T-cell (primary cell): ENCODE results near the gene NIPAL3. TPM values are rescaled to one million over a fixed set of nuclear protein-coding genes. Genes with fewer than 3 reads are reported as not detected.
A peak's percentile ranks its signal among the peaks of the same experiment; 100 is the strongest.

Source experiments
- ATAC-seq, 4 experiments: fragments of 200-7000 bp in 3 of 4; fragments of 150-1000 bp in 1 of 4; cut with Tn5 transposase; replicated peaks in 1 of 4; 1 replicate in 3 of 4; 2 replicates in 1 of 4; pipeline ENCODE4 v1.10.0; 2021; ENCODE audit warnings: moderate library complexity in 3 of 4, mild to moderate bottlenecking in 2 of 4, moderate number of reproducible peaks in 1 of 4
- CTCF ChIA-PET, 2 donors: fragments of 300-600 bp; sonication (Branson Sonifier 250); formaldehyde crosslinking; loops; one replicate each; lab custom pipeline; 2022; ENCODE audit warnings: antibody characterized with exemption in 2 of 2; lab: Charles Lee
- POLR2A ChIA-PET, 2 donors: fragments of 300-600 bp; sonication (Branson Sonifier 250); formaldehyde crosslinking; loops; one replicate each; lab custom pipeline; 2022; ENCODE audit warnings: antibody characterized with exemption in 2 of 2; lab: Charles Lee
- DNase-seq, 35 experiments: peaks; one replicate each; pipeline versions ENCODE4 v3.0.0 to v3.0.0-alpha.2; 2013 to 2023
- H3K27ac ChIP-seq: one replicate; pipeline ENCODE4 v1.5.1; 2013; ENCODE audit warnings: low read length
- H3K27me3 ChIP-seq, 2 experiments: replicated peaks in 1 of 2; 1 replicate in 1 of 2; 2 replicates in 1 of 2; pipeline versions ENCODE4 v1.6.1 to v1.7.0; 2013; ENCODE audit warnings: low read length in 1 of 2, mixed read lengths in 1 of 2; ENCODE audit not compliant: control insufficient read depth in 2 of 2, insufficient read depth in 2 of 2; ENCODE audit errors: extremely low read depth in 1 of 2
- H3K36me3 ChIP-seq, 2 donors: 1 replicate in 1 of 2; 2 replicates in 1 of 2; pipeline versions ENCODE4 v1.6.1 to v1.7.0; 2013; ENCODE audit warnings: low read length in 1 of 2; ENCODE audit not compliant: control insufficient read depth in 2 of 2, insufficient read depth in 1 of 2; ENCODE audit errors: extremely low read depth in 1 of 2
- H3K4me1 ChIP-seq, 2 experiments: 1 replicate in 1 of 2; 2 replicates in 1 of 2; pipeline versions ENCODE4 v1.6.1 to v1.7.0; 2013; ENCODE audit warnings: low read length in 2 of 2, mixed read lengths in 1 of 2; ENCODE audit not compliant: insufficient read depth in 2 of 2, control insufficient read depth in 1 of 2; ENCODE audit errors: extremely low read depth in 1 of 2
- H3K4me3 ChIP-seq, 2 donors: 1 replicate in 1 of 2; 2 replicates in 1 of 2; pipeline versions ENCODE4 v1.5.1 to v1.7.0; 2013; ENCODE audit warnings: mild to moderate bottlenecking in 2 of 2, low read length in 1 of 2, moderate library complexity in 1 of 2; ENCODE audit not compliant: control insufficient read depth in 1 of 2; ENCODE audit errors: extremely low read depth in 1 of 2
- H3K9me3 ChIP-seq: 2 replicates; pipeline ENCODE4 v1.7.0; 2013
- H3K27ac Mint-ChIP-seq, 2 donors: one replicate each; pipeline ENCODE4 v1.8.0; 2020 to 2021; ENCODE audit warnings: mild to moderate bottlenecking in 2 of 2, mixed read lengths in 2 of 2
- H3K27me3 Mint-ChIP-seq, 2 donors: one replicate each; pipeline ENCODE4 v1.8.0; 2021 to 2022; ENCODE audit warnings: mixed read lengths in 2 of 2
- H3K36me3 Mint-ChIP-seq: one replicate; pipeline ENCODE4 v1.8.0; 2021; ENCODE audit warnings: mixed read lengths
- H3K4me1 Mint-ChIP-seq, 3 donors: one replicate each; pipeline ENCODE4 v1.8.0; 2020 to 2022; ENCODE audit warnings: mixed read lengths in 3 of 3, mild to moderate bottlenecking in 1 of 3
- H3K4me3 Mint-ChIP-seq, 3 donors: one replicate each; pipeline ENCODE4 v1.8.0; 2020 to 2022; ENCODE audit warnings: mild to moderate bottlenecking in 3 of 3, mixed read lengths in 3 of 3, moderate library complexity in 3 of 3
- H3K9me3 Mint-ChIP-seq, 3 donors: one replicate each; pipeline ENCODE4 v1.8.0; 2020 to 2022; ENCODE audit warnings: mixed read lengths in 3 of 3
- whole genome bisulfite sequencing: methylation state at CpG from one replicate; pipeline ENCODE4 v1.1.5; 2013; ENCODE audit warnings: missing lambda C conversion rate; ENCODE audit not compliant: insufficient coverage; 5-methylcytosine and 5-hydroxymethylcytosine counted together
- total RNA-seq, 35 experiments: library from RNA in 6 of 35; stranded (reverse) in 6 of 35; fragments of 120-200 nt in 1 of 35; gene quantifications; one replicate each; pipeline versions ENCODE4 v1.2.1 to v1.2.4 and lab custom pipeline; 2013 to 2026

NIPAL3 gene
- total RNA-seq, 5 donors from 2014 or later (not counting 1 experiment from before 2014, with no cell fraction given) = 49.0 to 71.4 (median 59.7) TPM

- DNase-seq (peak in 1 of 35 experiments; percentile 27), ATAC-seq (peak in 3 of 4 experiments; percentile 42 to 60 (median 48))
- POLR2A ChIA-PET = interaction anchor here (0.9 to 1.1 kb wide), 2 partner anchors 194 to 969 kb away, joined by 3 read pairs; no protein-coding TSS in a partner anchor
- H3K4me3 Mint-ChIP-seq = peak overlapping the region in 1 of 3 donors; percentile 83
- H3K27me3 Mint-ChIP-seq = no peaks in the 10 kb centered on the region
- 56% methylated on average over 2 of the region's 4 CpGs for WGBS
- no peaks in the 10 kb centered on the region for H3K9me3 Mint-ChIP-seq
- CTCF ChIA-PET = interaction anchor here (0.6 to 5.0 kb wide), 27 partner anchors 11 to 529 kb away, joined by 3 to 196 read pairs (median 6); partner anchors contain the start of genes NIPAL3 (in 1 of the 2) and STPG1 (in 1 of the 2)
- peaks cover 29 to 36% (median 30%) of the 10 kb centered on the region in 3 donors for H3K4me1 Mint-ChIP-seq
- Histone ChIP-seq H3K9me3 (no peaks in the 10 kb centered on the region), H3K4me1 (peaks cover 11 to 22% of the 10 kb centered on the region in 2 experiments), H3K4me3 (no peak overlapping the region), H3K36me3 (no peaks in the 10 kb centered on the region), H3K27ac (peak overlapping the region; percentile 93), H3K27me3 (no peaks in the 10 kb centered on the region)
- peaks cover 4% of the 10 kb centered on the region for H3K36me3 Mint-ChIP-seq
- peak overlapping the region; percentile 96 to 98 for H3K27ac Mint-ChIP-seq
Measured at GRCh38 chr1:24392982-24393650, 22.5 kb upstream of the NIPAL3 start.

- Histone ChIP-seq H3K9me3 (no peaks in the 10 kb centered on the region), H3K36me3 (no peaks in the 10 kb centered on the region), H3K27me3 (no peaks in the 10 kb centered on the region), H3K4me1 (peaks cover 11 to 22% of the 10 kb centered on the region in 2 experiments), H3K4me3 (no peak overlapping the region), H3K27ac (peak overlapping the region; percentile 93)
- Mint-ChIP-seq H3K4me1 (peaks cover 29 to 36% (median 30%) of the 10 kb centered on the region in 3 donors), H3K27me3 (no peaks in the 10 kb centered on the region), H3K36me3 (peaks cover 4% of the 10 kb centered on the region), H3K27ac (peak overlapping the region; percentile 96 to 98), H3K9me3 (no peaks in the 10 kb centered on the region), H3K4me3 (peak overlapping the region in 1 of 3 donors; percentile 83)
- no peak for DNase-seq
- 84% methylated on average over 6 of the region's 6 CpGs for WGBS
- ATAC-seq = no peak
- ChIA-PET CTCF (interaction anchor here (0.6 to 5.0 kb wide), 17 partner anchors 10 to 245 kb away, joined by 3 to 196 read pairs (median 4); partner anchors contain the start of gene NIPAL3 (in 1 of the 2)), POLR2A (interaction anchor here (0.5 to 1.1 kb wide), 3 partner anchors 195 to 970 kb away, joined by 3 read pairs; no protein-coding TSS in a partner anchor)
Measured at GRCh38 chr1:24393892-24394291, 21.7 kb upstream of the NIPAL3 start.

- no peak for ATAC-seq
- no peak for DNase-seq
- H3K27me3 ChIP-seq = no peaks in the 10 kb centered on the region
- no peak overlapping the region for H3K4me3 ChIP-seq
- POLR2A ChIA-PET = no interaction called here
- CTCF ChIA-PET = interaction anchor here (0.6 to 1.6 kb wide), 5 partner anchors 9 to 772 kb away, joined by 3 to 13 read pairs (median 4); partner anchors contain the start of gene NIPAL3 (in 1 of the 2)
- peak overlapping the region; percentile 4 to 40 for H3K27ac Mint-ChIP-seq
- WGBS = no CpG with 5 or more reads among the region's 1 CpG
- no peak overlapping the region for H3K27ac ChIP-seq
- H3K36me3 ChIP-seq = peaks cover 0 to 3% of the 10 kb centered on the region in 2 donors
- no peaks in the 10 kb centered on the region for H3K27me3 Mint-ChIP-seq
- no peaks in the 10 kb centered on the region for H3K9me3 ChIP-seq
- no peaks in the 10 kb centered on the region for H3K4me1 ChIP-seq
- peaks cover 15% of the 10 kb centered on the region for H3K36me3 Mint-ChIP-seq
- no peaks in the 10 kb centered on the region for H3K9me3 Mint-ChIP-seq
- H3K4me1 Mint-ChIP-seq = no peaks in the 10 kb centered on the region
- no peak overlapping the region for H3K4me3 Mint-ChIP-seq
Measured at GRCh38 chr1:24400065-24400464, 15.5 kb upstream of the NIPAL3 start.

GRCh38 chr1:24403806-24404205 lies 11.8 kb upstream of the NIPAL3 start:
- H3K4me1 Mint-ChIP-seq = no peaks in the 10 kb centered on the region
- Histone ChIP-seq H3K4me3 (no peak overlapping the region), H3K27me3 (no peaks in the 10 kb centered on the region), H3K9me3 (peaks cover 3% of the 10 kb centered on the region), H3K36me3 (peaks cover 0 to 3% of the 10 kb centered on the region in 2 donors), H3K4me1 (no peaks in the 10 kb centered on the region), H3K27ac (no peak overlapping the region)
- ChIA-PET CTCF (interaction anchor here in 1 of 2 donors (0.6 to 2.6 kb wide), 5 partner anchors 9 to 199 kb away, joined by 3 to 12 read pairs (median 5); partner anchors contain the start of genes NIPAL3 and STPG1), POLR2A (no interaction called here)
- ATAC-seq = no peak
- no peaks in the 10 kb centered on the region for H3K27me3 Mint-ChIP-seq
- no peak overlapping the region for H3K4me3 Mint-ChIP-seq
- WGBS = no CpG with 5 or more reads among the region's 4 CpGs
- peaks cover 19% of the 10 kb centered on the region for H3K36me3 Mint-ChIP-seq
- DNase-seq = no peak
- H3K9me3 Mint-ChIP-seq = peaks cover 0 to 6% (median 3%) of the 10 kb centered on the region in 3 donors
- no peak overlapping the region for H3K27ac Mint-ChIP-seq

- H3K9me3 Mint-ChIP-seq = peaks cover 0 to 6% (median 3%) of the 10 kb centered on the region in 3 donors
- Histone ChIP-seq H3K27me3 (no peaks in the 10 kb centered on the region), H3K36me3 (no peaks in the 10 kb centered on the region), H3K4me3 (no peak overlapping the region), H3K27ac (no peak overlapping the region), H3K4me1 (peaks cover 0 to 4% of the 10 kb centered on the region in 2 experiments), H3K9me3 (peaks cover 3% of the 10 kb centered on the region)
- no peak for ATAC-seq
- no peak for DNase-seq
- ChIA-PET POLR2A (no interaction called here), CTCF (interaction anchor here in 1 of 2 donors (0.8 kb wide), 1 partner anchor 9 kb away, joined by 3 read pairs; the partner anchor contains the start of gene NIPAL3)
- no peaks in the 10 kb centered on the region for H3K27me3 Mint-ChIP-seq
- 80% methylated on average over 1 of the region's 1 CpG for WGBS
- H3K36me3 Mint-ChIP-seq = peaks cover 5% of the 10 kb centered on the region
- H3K27ac Mint-ChIP-seq = no peak overlapping the region
- H3K4me1 Mint-ChIP-seq = peaks cover 3 to 4% (median 3%) of the 10 kb centered on the region in 3 donors
- H3K4me3 Mint-ChIP-seq = no peak overlapping the region
Measured at GRCh38 chr1:24406788-24407187, 8.8 kb upstream of the NIPAL3 start.

- H3K9me3 Mint-ChIP-seq = peaks cover 0 to 6% (median 3%) of the 10 kb centered on the region in 3 donors
- Histone ChIP-seq H3K36me3 (no peaks in the 10 kb centered on the region), H3K27ac (no peak overlapping the region), H3K9me3 (peaks cover 3% of the 10 kb centered on the region), H3K4me1 (peaks cover 8 to 14% of the 10 kb centered on the region in 2 experiments), H3K4me3 (no peak overlapping the region), H3K27me3 (no peaks in the 10 kb centered on the region)
- ATAC-seq = no peak
- POLR2A ChIA-PET = interaction anchor here in 1 of 2 donors (0.5 to 1.2 kb wide), 2 partner anchors 10 to 92 kb away, joined by 8 to 13 read pairs; no protein-coding TSS in a partner anchor
- H3K36me3 Mint-ChIP-seq = peaks cover 5% of the 10 kb centered on the region
- H3K4me1 Mint-ChIP-seq = peaks cover 19 to 23% (median 21%) of the 10 kb centered on the region in 3 donors
- no peaks in the 10 kb centered on the region for H3K27me3 Mint-ChIP-seq
- 100% methylated on average over 2 of the region's 3 CpGs for WGBS
- CTCF ChIA-PET = interaction anchor here in 1 of 2 donors (0.5 to 1.7 kb wide), 5 partner anchors 17 to 131 kb away, joined by 3 to 6 read pairs (median 4); no protein-coding TSS in a partner anchor
- no peak overlapping the region for H3K27ac Mint-ChIP-seq
- no peak overlapping the region for H3K4me3 Mint-ChIP-seq
- no peak for DNase-seq
Measured at GRCh38 chr1:24409535-24409934, 6.1 kb upstream of the NIPAL3 start.
